EH (cell line): ENCODE results near the gene PLET1.
A peak's percentile ranks its signal among the peaks of the same experiment; 100 is the strongest.

Experiments
- DNase-seq: peaks from one replicate; pipeline ENCODE4 v3.0.0-alpha.2; 2015; ENCODE audit warnings: low read depth

Gene PLET1

DNA sequence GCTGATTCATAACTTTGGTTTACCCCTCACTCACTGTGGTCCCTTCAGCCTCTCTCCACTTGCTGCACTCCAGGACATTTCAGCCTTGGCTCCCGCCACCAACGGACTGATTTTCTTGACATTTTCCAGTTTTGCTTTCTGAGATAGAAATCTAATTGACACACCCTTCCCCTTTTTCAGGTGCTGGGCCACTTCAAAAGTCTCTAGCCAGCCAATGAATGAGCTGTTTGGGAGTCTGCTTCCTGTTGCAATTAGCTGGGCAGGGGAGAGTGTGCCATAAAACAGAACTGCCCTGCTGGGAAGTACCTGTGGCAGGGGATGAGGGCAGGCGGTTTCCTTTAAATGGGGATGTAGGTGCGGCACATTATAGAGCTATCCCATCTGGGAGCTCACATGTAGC lies 21.1 kb upstream of the PLET1 start:
- no peak for DNase-seq

- peak; percentile 81 for DNase-seq
Observed at GRCh38 chr11:112280268-112281126, 19.8 kb upstream of the PLET1 start.

- DNase-seq: peak; percentile 56
Observed at GRCh38 chr11:112279901-112280267, 19.2 kb upstream of the PLET1 start.

DNA sequence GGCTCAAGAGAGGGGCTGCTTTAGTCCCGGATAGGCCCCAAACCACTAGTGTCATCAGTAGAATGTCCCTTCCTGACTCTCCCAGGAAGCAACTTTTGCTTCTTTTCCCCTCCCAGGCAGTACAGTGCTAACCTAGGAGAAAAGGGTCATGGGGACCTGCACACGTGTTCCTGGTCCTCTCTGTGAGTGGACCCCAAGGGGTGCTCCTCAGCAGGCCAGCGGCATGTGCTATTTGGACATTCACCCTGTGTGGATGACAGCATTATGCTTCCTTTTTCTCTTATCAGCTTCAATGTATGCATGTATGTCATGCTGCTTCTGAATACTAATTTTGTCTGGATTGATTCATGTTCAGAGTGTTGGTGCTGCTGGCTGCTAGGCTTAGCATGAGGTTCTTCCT lies 18.1 kb upstream of the PLET1 start:
- DNase-seq: no peak

DNA sequence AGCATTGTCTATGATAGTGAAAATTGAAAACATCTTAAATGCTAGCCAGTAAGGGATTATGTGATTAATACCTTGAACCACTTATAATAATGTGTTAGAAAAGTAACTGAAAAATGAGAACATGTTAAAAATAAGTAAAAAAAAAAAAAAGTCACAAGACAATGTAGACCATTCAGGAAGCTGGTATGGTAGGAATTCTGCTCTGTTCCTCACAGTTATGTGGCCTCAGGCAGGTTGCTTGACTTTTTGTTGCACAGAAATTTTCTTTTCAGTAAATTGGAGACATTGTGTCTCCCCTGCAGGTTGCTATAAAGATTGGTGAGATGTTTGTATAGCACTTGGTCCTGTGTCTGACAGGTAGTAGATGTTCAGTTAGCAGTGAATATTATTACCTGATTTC lies 17.3 kb upstream of the PLET1 start:
- DNase-seq: peak; percentile 70

- DNase-seq: no peak
Observed at GRCh38 chr11:112277029-112277428, 16.4 kb upstream of the PLET1 start.

GRCh38 chr11:112274007-112274783 lies 13.5 kb upstream of the PLET1 start:
- no peak for DNase-seq

GRCh38 chr11:112273066-112273465 lies 12.4 kb upstream of the PLET1 start:
- no peak for DNase-seq

GRCh38 chr11:112271242-112271641 lies 10.6 kb upstream of the PLET1 start:
- no peak for DNase-seq

GRCh38 chr11:112270551-112271180 lies 10.0 kb upstream of the PLET1 start:
- DNase-seq: no peak

DNA sequence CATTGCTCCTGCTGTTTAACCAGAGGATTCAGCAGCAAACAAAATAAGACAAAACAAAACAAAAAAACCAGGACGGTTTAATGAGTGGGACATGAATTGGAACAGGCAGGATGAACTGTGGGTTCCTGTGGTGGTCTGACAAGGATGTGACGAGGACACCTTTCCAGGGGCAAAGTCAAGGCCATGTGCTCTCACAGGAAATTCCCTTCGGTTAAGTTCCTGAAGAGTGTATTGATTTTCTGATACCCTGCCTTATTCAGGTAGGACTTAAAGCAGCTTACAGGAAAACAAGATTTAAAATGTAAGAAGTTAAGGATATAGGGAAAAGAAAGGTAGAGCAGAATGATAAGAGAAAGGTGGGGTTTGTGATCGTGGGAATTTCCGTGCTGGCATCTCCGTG lies 8.5 kb upstream of the PLET1 start:
- no peak for DNase-seq

DNA sequence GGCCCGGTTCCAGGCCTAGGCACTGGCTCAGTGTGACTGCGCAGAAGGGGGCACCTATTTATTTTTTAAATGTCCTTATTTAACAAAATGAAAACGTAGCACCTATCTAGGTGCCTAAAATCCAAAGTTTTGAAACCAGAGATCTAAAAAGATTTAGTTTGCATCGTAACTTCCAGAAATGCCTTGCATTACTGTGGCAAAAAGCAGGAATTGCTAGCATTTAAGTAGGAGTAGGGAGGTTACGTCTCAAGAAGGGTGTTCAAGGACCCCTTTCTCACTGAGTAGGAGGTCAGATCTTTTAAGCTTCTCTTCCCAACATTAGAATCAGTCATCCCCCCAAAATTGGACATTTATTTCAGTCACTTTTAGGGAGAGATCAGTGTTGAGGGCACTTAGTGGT lies 7.7 kb upstream of the PLET1 start:
- peak; percentile 15 for DNase-seq

DNA sequence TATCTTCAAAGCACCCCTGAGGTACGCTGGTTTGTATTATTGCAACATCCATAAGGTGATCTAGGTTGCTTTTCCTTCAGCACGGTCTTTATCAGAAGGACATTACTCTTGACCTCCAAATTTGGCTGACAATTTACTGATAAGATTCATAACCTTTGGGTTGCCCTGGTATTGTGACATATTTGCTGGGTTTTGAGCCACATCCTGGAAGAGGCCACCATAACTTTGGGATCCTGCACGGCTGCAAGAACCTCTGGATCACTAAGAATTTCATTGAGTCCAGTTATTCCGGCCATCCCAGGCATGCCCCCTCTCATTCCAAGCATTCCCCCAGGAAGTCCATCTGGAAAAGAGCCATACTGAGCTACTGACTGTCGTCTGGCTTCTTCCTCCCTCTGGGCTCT lies 6.5 kb upstream of the PLET1 start:
- DNase-seq: peak; percentile 85

DNA sequence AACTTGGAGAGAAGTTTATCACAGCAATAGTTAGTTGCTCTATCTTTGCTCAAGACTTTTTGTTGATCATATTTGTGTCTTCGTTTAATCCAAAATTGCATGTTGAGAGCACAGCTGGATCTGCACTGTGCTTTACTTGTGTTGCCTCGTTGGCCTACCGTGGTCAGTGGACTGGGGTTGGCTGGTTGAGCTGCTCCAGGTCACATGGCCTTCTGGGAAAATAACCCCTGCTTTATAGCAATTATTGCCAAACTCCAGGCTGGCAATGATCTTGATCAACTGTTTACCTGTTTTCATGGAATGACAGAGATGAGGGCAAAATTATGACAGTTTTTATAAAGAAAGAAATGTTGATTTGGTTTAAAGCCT lies 5.7 kb upstream of the PLET1 start:
- no peak for DNase-seq

DNA sequence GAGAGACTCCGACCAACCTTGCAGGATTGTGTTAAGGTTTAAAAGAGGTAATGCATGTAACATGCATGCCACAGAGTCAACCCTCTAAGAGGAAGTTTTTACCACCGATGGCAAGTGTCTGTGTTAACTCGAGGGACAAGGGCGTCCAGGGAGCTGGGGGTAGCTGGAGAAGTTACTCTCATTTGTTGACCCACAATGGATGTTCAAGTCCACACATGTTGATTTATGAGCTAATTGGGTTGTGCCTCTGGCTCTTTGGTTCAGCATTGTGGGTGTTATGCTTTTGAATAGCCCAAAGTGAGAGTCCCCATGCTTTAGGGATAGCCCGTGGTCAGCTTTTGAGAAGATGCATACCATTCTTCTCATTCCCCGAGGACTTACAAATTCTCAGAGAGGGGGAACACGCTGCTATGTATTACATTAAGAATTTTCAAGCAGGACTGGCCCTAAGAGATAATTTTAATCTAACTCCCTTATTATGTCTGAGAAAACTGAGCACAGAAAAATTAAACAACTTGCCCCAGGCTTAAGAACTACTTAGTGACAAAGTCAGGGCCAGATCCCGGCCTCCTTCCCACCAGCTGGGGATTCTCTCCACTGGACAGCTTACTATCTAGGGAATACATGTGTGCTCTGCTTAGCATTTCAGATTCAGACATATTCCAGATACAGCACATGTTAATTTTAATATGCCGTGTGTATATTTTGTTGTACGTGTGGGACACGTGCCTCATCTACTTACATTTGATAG lies 5.2 kb upstream of the PLET1 start:
- DNase-seq: peak; percentile 91

DNA sequence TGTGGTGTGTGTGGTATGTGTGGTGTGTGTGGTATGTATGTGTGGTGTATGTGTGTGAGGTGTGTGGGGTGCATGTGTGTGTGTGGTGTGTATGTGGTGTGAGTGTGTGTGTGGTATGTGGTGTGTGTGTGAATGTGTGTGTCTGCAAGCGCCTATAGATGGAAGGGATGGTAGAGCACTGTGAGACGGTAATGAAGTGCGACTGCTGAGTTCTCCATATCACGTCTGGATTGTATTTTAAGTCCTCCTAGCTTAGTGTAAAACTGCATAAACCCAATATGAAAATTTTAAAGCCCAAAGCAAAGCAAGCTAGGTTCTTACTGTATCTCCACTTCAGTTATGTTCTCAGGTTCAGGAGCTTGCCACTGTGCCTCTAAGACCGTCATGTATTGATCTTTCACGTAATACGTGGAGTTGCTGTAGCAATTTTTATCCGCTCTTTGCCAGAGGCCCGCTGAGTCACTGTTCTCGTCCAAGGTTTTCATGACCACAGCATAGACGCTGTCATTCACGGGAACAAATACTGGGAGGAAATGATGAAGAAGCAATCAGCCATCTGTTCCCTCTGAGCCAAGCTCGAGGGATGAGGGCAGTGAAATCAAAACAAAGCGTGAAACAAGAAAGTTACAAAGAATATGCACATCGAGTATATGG lies 5.5 kb downstream of the PLET1 start:
- peak; percentile 73 for DNase-seq

GRCh38 chr11:112253605-112254242 lies 6.9 kb downstream of the PLET1 start:
- DNase-seq: peak; percentile 17

DNA sequence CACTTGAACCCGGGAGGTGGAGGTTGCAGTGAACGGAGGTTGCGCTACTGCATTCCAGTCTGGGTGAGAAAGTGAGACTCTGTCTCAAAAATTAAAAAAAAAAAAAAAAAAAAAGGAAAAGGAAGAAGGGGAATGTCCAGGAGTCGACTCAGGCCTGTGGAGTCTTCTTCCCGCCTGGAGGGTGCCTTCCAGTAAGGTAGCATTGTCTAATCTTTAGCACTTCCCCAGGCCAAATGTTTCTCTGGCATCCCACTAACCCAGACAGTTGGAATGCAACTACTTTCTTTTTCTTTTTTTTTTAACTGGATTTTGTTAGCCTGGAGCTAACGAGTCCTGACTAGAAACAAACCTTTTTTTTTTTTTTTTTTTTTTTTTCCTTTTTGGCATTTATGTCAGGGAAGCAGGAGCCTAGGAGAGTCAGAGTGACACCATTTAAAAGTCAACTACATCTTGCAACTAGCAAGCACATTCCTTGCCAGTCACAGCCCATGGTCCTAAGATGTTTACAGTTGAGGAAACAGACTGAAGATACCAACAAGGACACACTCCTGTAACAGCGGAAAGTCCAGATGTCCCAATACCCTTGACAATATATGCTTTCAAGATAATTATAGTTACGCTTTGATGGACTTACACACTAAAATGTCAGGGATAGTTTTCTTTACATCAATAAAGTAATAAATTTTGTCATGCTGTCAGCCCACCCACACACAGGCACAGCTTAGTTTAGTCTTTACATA lies 10.6 kb downstream of the PLET1 start:
- DNase-seq: peak; percentile 76

DNA sequence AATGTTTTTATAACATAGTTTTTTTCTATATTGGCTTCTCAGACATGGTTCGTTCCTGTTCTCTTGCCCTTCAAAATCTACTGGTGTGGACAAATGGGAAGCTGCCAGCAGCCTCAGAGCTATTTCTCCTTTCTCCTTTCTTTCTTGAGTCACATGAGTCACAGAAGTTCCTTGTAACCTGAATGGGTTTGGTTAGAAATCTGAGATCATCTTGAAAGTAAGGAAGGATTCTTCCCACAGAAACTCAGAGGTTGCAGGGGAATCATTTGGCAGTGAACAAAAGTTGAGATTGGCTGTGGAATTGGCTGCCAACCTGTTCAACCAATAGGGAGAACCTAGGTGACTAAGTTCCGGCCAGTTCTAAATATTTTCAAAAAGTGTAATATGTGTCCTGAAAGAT lies 12.5 kb downstream of the PLET1 start:
- peak; percentile 42 for DNase-seq

DNA sequence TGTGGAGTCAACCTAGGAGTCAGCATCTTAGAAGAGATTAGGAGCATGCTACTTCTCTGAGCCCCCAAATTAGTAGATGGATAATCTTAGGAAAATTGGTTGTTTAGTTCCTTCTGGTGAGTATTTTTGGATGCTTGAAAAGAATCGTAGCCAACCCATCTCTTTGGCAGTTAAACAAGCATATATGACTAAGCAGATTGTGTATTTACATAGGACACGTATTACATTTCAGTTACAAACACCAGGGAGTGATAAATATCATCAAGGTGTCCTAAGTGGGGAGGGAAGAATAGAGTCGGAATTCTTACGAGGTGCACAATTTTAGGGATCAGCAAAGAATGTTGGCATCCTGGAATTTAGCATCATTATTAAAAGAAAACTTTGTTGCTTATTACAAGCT lies 13.5 kb downstream of the PLET1 start:
- DNase-seq: peak; percentile 26

- DNase-seq: peak; percentile 93
Observed at GRCh38 chr11:112241486-112241885, 19.2 kb downstream of the PLET1 start.
